AG04449 (cell line): ENCODE results near the gene RELN.

Experiments used
- CTCF ChIA-PET: fragments of 350-600 bp; formaldehyde crosslinking; extraction: SDS; loops from one replicate; lab custom pipeline; 2021; ENCODE audit warnings: antibody characterized with exemption; lab: Yijun Ruan, JAX
- POLR2A ChIA-PET: fragments of 400-600, 350-600 bp; formaldehyde crosslinking; extraction: SDS; loops from one replicate; lab custom pipeline; 2020; ENCODE audit warnings: antibody characterized with exemption, inconsistent platforms; lab: Yijun Ruan, JAX
- DNase-seq: peaks from one replicate; pipeline ENCODE4 v3.0.0-alpha.2; 2010; ENCODE audit warnings: low read depth, low spot score
- H3K4me3 ChIP-seq: 2 replicates; pipeline ENCODE4 v1.5.1; 2011; ENCODE audit warnings: low read depth, mild to moderate bottlenecking, control low read depth, low read length
- CTCF ChIP-seq: IDR thresholded peaks from one replicate; pipeline ENCODE4 v1.5.1; 2011; ENCODE audit warnings: mild to moderate bottlenecking, moderate library complexity, low read length, control low read depth, inconsistent platforms; ENCODE audit not compliant: insufficient read depth; ENCODE audit errors: missing control alignments

The RELN gene

GRCh38 chr7:103803631-103804030, 185.8 kb downstream of the RELN start:
- ChIA-PET CTCF (no interaction called here), POLR2A (no interaction called here)
- H3K4me3 ChIP-seq = no peak overlapping the region
- DNase-seq = no peak
- TF ChIP-seq CTCF = no peak

- ChIA-PET POLR2A (no interaction called here), CTCF (no interaction called here)
- TF ChIP-seq CTCF = no peak
Measured at GRCh38 chr7:103799298-103799697, 190.2 kb downstream of the RELN start.

GRCh38 chr7:103797647-103798307, 191.7 kb downstream of the RELN start:
- TF ChIP-seq CTCF = no peak
- ChIA-PET POLR2A (no interaction called here), CTCF (no interaction called here)
- no peak overlapping the region for H3K4me3 ChIP-seq
- no peak for DNase-seq

More at GRCh38 chr7:103799298-103799697, 190.2 kb downstream of the RELN start:
- no peak for DNase-seq
- H3K4me3 ChIP-seq = no peak overlapping the region

- no peak overlapping the region for H3K4me3 ChIP-seq
- ChIA-PET CTCF (no interaction called here), POLR2A (no interaction called here)
- TF ChIP-seq CTCF = no peak
- DNase-seq = no peak
Measured at GRCh38 chr7:103796327-103796962, 193.0 kb downstream of the RELN start.

- TF ChIP-seq CTCF = no peak
- DNase-seq = no peak
- no peak overlapping the region for H3K4me3 ChIP-seq
- ChIA-PET CTCF (no interaction called here), POLR2A (no interaction called here)
Measured at GRCh38 chr7:103795787-103796186, 193.7 kb downstream of the RELN start.

- H3K4me3 ChIP-seq = no peak overlapping the region
- CTCF ChIA-PET = no interaction called here
- POLR2A ChIA-PET = no interaction called here
- DNase-seq = no peak
- no peak for TF ChIP-seq CTCF
Measured at GRCh38 chr7:103795107-103795506, 194.4 kb downstream of the RELN start.
